A549 (cell line): Measurements from ENCODE around the gene PCBP3. TPM values are rescaled to one million over a fixed set of nuclear protein-coding genes. Genes with fewer than 3 reads are reported as not detected.

Source experiments
- ATAC-seq, 2 experiments: fragments of 200-7000 bp in 1 of 2; fragments of >200 bp in 1 of 2; cut with Nextera tagmentation in 1 of 2; cut with Tn5 transposase in 1 of 2; 3 replicates each; pipeline versions ENCODE4 v1.8.0 to v1.9.1; 2018 to 2020; ENCODE audit warnings: mild to moderate bottlenecking in 1 of 2, moderate library complexity in 1 of 2
- CTCF ChIA-PET: fragments of 300-600 bp; sonication (Branson Sonifier 250); formaldehyde crosslinking; extraction: SDS; loops from one replicate; lab custom pipeline; 2021; ENCODE audit warnings: antibody characterized with exemption, inconsistent platforms; lab: Yijun Ruan, JAX
- POLR2A ChIA-PET: fragments of 350-600 bp; formaldehyde crosslinking; extraction: SDS; loops from one replicate; lab custom pipeline; 2021; ENCODE audit warnings: antibody characterized with exemption, inconsistent platforms; lab: Yijun Ruan, JAX
- DNase-seq, 2 experiments: peaks; one replicate each; pipeline versions ENCODE4 v3.0.0 to v3.0.0-alpha.2; 2011 to 2016; ENCODE audit warnings: low read depth in 1 of 2, low spot score in 1 of 2
- FAIRE-seq: peaks from 2 replicates; lab custom pipeline; 2011; peaks lifted over from hg19 to GRCh38; lab: Jason Lieb, UNC
- H3K27ac ChIP-seq, 2 experiments: fragments of >200 bp; sonication (Bioruptor Twin); formaldehyde crosslinking; 3 replicates each; pipeline ENCODE4 v1.5.1; 2016 to 2017
- H3K4me1 ChIP-seq: fragments of >200 bp; sonication (Bioruptor Twin); formaldehyde crosslinking; 3 replicates; pipeline ENCODE4 v1.6.1; 2016
- H3K4me2 ChIP-seq: fragments of >200 bp; sonication (Bioruptor Twin); formaldehyde crosslinking; 3 replicates; pipeline ENCODE4 v1.6.1; 2016
- H3K4me3 ChIP-seq: fragments of >200 bp; sonication (Bioruptor Twin); formaldehyde crosslinking; 3 replicates; pipeline ENCODE4 v1.5.1; 2016
- H3K9me3 ChIP-seq: fragments of >200 bp; sonication (Bioruptor Twin); formaldehyde crosslinking; 3 replicates; pipeline ENCODE4 v1.6.1; 2016
- CBX2 ChIP-seq: fragments of 200-600 bp; sonication (generic); IDR thresholded peaks from 2 replicates; pipeline ENCODE4 v1.6.1; 2016; ENCODE audit warnings: low read depth, mild to moderate bottlenecking, borderline replicate concordance
- EHMT2 ChIP-seq: fragments of 200-600 bp; sonication (generic); IDR thresholded peaks from 2 replicates; pipeline ENCODE4 v1.6.1; 2016; ENCODE audit warnings: antibody characterized with exemption, low read depth, mild to moderate bottlenecking, moderate library complexity
- EP300 ChIP-seq, 2 experiments: fragments of >200 bp; sonication (Bioruptor Twin); formaldehyde crosslinking; IDR thresholded peaks; 2 replicates in 1 of 2; 3 replicates in 1 of 2; pipeline ENCODE4 v1.6.1; 2016 to 2017
- FOSB ChIP-seq: fragments of 250-450 bp; sonication (Bioruptor Pico); IDR thresholded peaks from 2 replicates; pipeline ENCODE4 v1.5.0; 2020; ENCODE audit warnings: mild to moderate bottlenecking, moderate library complexity
- FOSL2 ChIP-seq, 2 experiments: fragments of 450-650 bp in 1 of 2; fragments of >200 bp in 1 of 2; sonication (Bioruptor Twin) in 1 of 2; formaldehyde crosslinking; IDR thresholded peaks; 2 replicates each; pipeline versions ENCODE4 v1.5.0 to v1.6.1; 2016 to 2020; ENCODE audit warnings: mild to moderate bottlenecking in 1 of 2, moderate library complexity in 1 of 2
- GATA3 ChIP-seq: IDR thresholded peaks from 2 replicates; pipeline ENCODE4 v1.6.1; 2012; ENCODE audit warnings: borderline replicate concordance
- HDAC2 ChIP-seq: fragments of 200-600 bp; sonication (generic); IDR thresholded peaks from 2 replicates; pipeline ENCODE4 v1.6.1; 2016
- HOXA7 ChIP-seq: fragments of 250-450 bp; sonication (Bioruptor Pico); IDR thresholded peaks from 2 replicates; pipeline ENCODE4 v1.5.0; 2020; ENCODE audit warnings: mild to moderate bottlenecking, moderate library complexity
- HOXB13 ChIP-seq: fragments of 250-450 bp; sonication (Bioruptor Pico); IDR thresholded peaks from 2 replicates; pipeline ENCODE4 v1.5.0; 2020; ENCODE audit warnings: low read depth, mild to moderate bottlenecking, moderate library complexity
- HOXB5 ChIP-seq: fragments of 250-450 bp; sonication (Bioruptor Pico); IDR thresholded peaks from 2 replicates; pipeline ENCODE4 v1.5.0; 2020; ENCODE audit warnings: mild to moderate bottlenecking, moderate library complexity
- NPAS2 ChIP-seq: fragments of 250-450 bp; sonication (Bioruptor Pico); IDR thresholded peaks from 2 replicates; pipeline ENCODE4 v1.8.0; 2022; ENCODE audit warnings: mild to moderate bottlenecking, moderate library complexity, borderline replicate concordance
- NR3C1 ChIP-seq: fragments of >200 bp; sonication (Bioruptor Twin); formaldehyde crosslinking; IDR thresholded peaks from 3 replicates; pipeline ENCODE4 v1.6.1; 2017
- PHF8 ChIP-seq: fragments of 200-600 bp; sonication (generic); IDR thresholded peaks from 2 replicates; pipeline ENCODE4 v1.6.1; 2016; ENCODE audit warnings: low read depth, mild to moderate bottlenecking, antibody characterized with exemption, moderate library complexity, borderline replicate concordance
- POLR2A ChIP-seq: IDR thresholded peaks from 2 replicates; pipeline ENCODE4 v1.6.1; 2012; ENCODE audit warnings: mild to moderate bottlenecking, low read length
- RAD21 ChIP-seq, 2 experiments: fragments of >200 bp in 1 of 2; sonication (Bioruptor Twin) in 1 of 2; formaldehyde crosslinking in 1 of 2; IDR thresholded peaks in 1 of 2; conservative IDR thresholded peaks in 1 of 2; 2 replicates in 1 of 2; 3 replicates in 1 of 2; pipeline ENCODE4 v1.6.1; 2012 to 2018; ENCODE audit warnings: inconsistent platforms in 1 of 2
- RNF2 ChIP-seq: fragments of 200-600 bp; sonication (generic); IDR thresholded peaks from 2 replicates; pipeline ENCODE4 v1.6.1; 2016; ENCODE audit warnings: low read depth, mild to moderate bottlenecking, antibody characterized with exemption, moderate library complexity, borderline replicate concordance
- WGBS: methylation state at CpG from one replicate; pipeline ENCODE4 v1.1.6; 2017; ENCODE audit errors: missing lambda C conversion rate; 5-methylcytosine and 5-hydroxymethylcytosine counted together
- polyA plus RNA-seq, 4 experiments: library from polyadenylated mRNA; depleted of rRNA in 3 of 4; stranded (reverse); fragments of >200 nt; fragmentation: RNase III in 1 of 4; extraction: RNeasy Plus Mini Kit Qiagen cat#74134 plus additional on column Dnase treatment in 1 of 4; gene quantifications; 2 replicates in 3 of 4; 3 replicates in 1 of 4; pipeline ENCODE4 v1.2.3, GENCODE V29; 2011 to 2017
- TF ChIP-seq, protein P1 (sequence below): fragments of >200 bp; sonication (Bioruptor Twin); formaldehyde crosslinking; IDR thresholded peaks from 3 replicates; pipeline ENCODE4 v1.6.1; 2016
- TF ChIP-seq, protein P2 (sequence below): fragments of >200 bp; sonication (Bioruptor Twin); formaldehyde crosslinking; IDR thresholded peaks from 3 replicates; pipeline ENCODE4 v1.5.1; 2016
- TF ChIP-seq, protein P3 (sequence below): IDR thresholded peaks from 2 replicates; pipeline ENCODE4 v1.6.1; 2012
- TF ChIP-seq, protein P4 (sequence below): IDR thresholded peaks from 2 replicates; pipeline ENCODE4 v1.6.1; 2012; ENCODE audit warnings: low read depth, borderline replicate concordance
- TF ChIP-seq, protein P5 (sequence below): fragments of >200 bp; sonication (Bioruptor Twin); formaldehyde crosslinking; IDR thresholded peaks from 2 replicates; pipeline ENCODE4 v1.6.1; 2016

Gene PCBP3
- polyA plus RNA-seq, 2 of the 4 experiments (the other 2 are of a cell fraction): 0.30 to 0.34 TPM

DNA sequence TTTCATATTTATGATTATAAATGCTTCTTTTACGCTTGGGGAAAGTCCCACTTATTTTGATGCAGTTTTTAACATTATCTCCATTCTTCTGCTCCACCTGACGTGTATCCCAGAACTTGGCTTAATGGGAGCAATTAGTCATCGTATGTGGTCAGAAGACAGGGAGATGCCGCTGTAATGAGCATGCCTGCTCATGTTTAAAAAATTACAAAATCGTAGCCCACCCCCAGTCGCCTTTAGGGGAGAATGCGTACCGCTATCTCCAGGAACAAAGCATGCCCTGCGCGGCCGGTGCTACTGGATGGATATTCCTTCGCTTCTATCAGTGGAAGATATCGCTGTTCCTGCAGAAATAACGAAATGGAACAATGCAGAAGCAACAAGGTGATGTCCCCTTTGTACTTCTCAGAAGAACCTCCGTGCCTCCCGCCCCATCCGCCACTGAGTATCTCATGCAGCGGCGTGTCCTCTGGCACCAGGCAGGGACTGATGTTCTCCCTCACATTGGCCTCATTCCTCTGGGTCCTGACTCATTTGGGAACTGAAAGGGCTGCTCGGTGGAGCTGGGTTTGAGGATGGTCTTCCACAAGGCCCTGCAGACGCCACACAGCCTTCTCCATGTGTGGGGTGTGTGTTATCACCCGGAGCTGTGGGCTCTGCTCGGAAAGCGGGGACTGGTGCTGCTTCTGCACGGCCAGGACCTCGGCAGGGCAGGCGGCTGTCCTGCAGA is 221.7 kb downstream of the PCBP3 start:
- WGBS: 68% methylated on average over 22 of the region's 27 CpGs
- no peak for TF ChIP-seq GATA3
- TF ChIP-seq FOSB (CRISPR knock-in tag): no peak
- TF ChIP-seq, protein P1, sequence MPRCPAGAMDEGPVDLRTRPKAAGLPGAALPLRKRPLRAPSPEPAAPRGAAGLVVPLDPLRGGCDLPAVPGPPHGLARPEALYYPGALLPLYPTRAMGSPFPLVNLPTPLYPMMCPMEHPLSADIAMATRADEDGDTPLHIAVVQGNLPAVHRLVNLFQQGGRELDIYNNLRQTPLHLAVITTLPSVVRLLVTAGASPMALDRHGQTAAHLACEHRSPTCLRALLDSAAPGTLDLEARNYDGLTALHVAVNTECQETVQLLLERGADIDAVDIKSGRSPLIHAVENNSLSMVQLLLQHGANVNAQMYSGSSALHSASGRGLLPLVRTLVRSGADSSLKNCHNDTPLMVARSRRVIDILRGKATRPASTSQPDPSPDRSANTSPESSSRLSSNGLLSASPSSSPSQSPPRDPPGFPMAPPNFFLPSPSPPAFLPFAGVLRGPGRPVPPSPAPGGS: no peak
- TF ChIP-seq RNF2: no peak
- TF ChIP-seq PHF8: no peak
- no peak for TF ChIP-seq NPAS2 (CRISPR knock-in tag)
- no peak for TF ChIP-seq EP300 (IDR thresholded peaks at IDR 0.05)
- no peak for TF ChIP-seq POLR2A
- TF ChIP-seq HOXB13 (CRISPR knock-in tag): no peak
- TF ChIP-seq RAD21 (conservative IDR thresholded peaks at IDR 0.05 in 1 of 2, IDR thresholded peaks at IDR 0.05 in 1 of 2): no peak
- TF ChIP-seq, protein P2, sequence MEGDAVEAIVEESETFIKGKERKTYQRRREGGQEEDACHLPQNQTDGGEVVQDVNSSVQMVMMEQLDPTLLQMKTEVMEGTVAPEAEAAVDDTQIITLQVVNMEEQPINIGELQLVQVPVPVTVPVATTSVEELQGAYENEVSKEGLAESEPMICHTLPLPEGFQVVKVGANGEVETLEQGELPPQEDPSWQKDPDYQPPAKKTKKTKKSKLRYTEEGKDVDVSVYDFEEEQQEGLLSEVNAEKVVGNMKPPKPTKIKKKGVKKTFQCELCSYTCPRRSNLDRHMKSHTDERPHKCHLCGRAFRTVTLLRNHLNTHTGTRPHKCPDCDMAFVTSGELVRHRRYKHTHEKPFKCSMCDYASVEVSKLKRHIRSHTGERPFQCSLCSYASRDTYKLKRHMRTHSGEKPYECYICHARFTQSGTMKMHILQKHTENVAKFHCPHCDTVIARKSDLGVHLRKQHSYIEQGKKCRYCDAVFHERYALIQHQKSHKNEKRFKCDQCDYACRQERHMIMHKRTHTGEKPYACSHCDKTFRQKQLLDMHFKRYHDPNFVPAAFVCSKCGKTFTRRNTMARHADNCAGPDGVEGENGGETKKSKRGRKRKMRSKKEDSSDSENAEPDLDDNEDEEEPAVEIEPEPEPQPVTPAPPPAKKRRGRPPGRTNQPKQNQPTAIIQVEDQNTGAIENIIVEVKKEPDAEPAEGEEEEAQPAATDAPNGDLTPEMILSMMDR: no peak
- no peak for TF ChIP-seq CBX2
- TF ChIP-seq, protein P3, sequence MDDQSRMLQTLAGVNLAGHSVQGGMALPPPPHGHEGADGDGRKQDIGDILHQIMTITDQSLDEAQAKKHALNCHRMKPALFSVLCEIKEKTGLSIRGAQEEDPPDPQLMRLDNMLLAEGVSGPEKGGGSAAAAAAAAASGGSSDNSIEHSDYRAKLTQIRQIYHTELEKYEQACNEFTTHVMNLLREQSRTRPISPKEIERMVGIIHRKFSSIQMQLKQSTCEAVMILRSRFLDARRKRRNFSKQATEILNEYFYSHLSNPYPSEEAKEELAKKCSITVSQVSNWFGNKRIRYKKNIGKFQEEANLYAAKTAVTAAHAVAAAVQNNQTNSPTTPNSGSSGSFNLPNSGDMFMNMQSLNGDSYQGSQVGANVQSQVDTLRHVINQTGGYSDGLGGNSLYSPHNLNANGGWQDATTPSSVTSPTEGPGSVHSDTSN: no peak
- TF ChIP-seq, protein P4, sequence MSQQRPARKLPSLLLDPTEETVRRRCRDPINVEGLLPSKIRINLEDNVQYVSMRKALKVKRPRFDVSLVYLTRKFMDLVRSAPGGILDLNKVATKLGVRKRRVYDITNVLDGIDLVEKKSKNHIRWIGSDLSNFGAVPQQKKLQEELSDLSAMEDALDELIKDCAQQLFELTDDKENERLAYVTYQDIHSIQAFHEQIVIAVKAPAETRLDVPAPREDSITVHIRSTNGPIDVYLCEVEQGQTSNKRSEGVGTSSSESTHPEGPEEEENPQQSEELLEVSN: no peak
- TF ChIP-seq HOXB5 (CRISPR knock-in tag): no peak
- TF ChIP-seq, protein P5, sequence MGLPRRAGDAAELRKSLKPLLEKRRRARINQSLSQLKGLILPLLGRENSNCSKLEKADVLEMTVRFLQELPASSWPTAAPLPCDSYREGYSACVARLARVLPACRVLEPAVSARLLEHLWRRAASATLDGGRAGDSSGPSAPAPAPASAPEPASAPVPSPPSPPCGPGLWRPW: no peak
- no peak overlapping the region for H3K27ac ChIP-seq
- H3K9me3 ChIP-seq: no peaks in the 10 kb centered on the region
- no peak overlapping the region for H3K4me3 ChIP-seq
- no peak for DNase-seq
- no peak for ATAC-seq
- ChIA-PET CTCF (no interaction called here), POLR2A (no interaction called here)
- H3K4me1 ChIP-seq: no peaks in the 10 kb centered on the region
- no peak overlapping the region for H3K4me2 ChIP-seq
- FAIRE-seq: no peak

DNA sequence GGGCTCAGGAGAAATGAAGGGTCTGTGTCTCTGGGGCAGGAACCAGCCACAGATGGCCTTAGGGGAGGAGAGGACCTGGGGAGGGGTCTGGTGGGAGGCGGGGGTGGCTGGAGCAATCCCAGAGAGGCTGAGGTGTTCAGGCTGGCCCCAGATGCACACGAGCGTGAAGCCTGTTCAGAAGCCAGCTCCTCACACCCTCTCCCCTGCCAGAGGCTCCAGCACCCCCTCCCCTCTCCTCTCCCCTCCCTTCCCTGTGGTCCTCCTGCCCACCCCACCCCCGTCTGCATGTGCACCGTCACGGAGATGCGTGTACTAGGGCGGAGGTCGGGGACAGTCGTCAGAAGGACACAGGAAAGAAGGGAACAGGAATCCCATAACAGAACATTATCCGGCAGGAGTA is 223.0 kb downstream of the PCBP3 start:
- Histone ChIP-seq H3K27ac (no peak overlapping the region), H3K4me2 (no peak overlapping the region)
- CTCF ChIA-PET: no interaction called here
- no peak for TF ChIP-seq HOXA7 (CRISPR knock-in tag)
- no peak for TF ChIP-seq EHMT2
- TF ChIP-seq, protein P2: no peak
- no peak for TF ChIP-seq HDAC2
- no peak for TF ChIP-seq FOSL2 (IDR thresholded peaks at IDR 0.05)
- TF ChIP-seq FOSL2 (CRISPR knock-in tag; IDR thresholded peaks at IDR 0.05): no peak
- no peak for TF ChIP-seq NR3C1
- TF ChIP-seq, all 56 proteins: peak for 0
- no peaks in the 10 kb centered on the region for H3K9me3 ChIP-seq
- no peak for DNase-seq
- no peak for FAIRE-seq
- POLR2A ChIA-PET: no interaction called here
- no peak for ATAC-seq
- 92% methylated on average over 1 of the region's 11 CpGs for WGBS
- no peaks in the 10 kb centered on the region for H3K4me1 ChIP-seq
- H3K4me3 ChIP-seq: no peak overlapping the region
